HG03342 (cell line): Measurements from ENCODE around the gene MRPL23.

ENCODE experiments used
- ATAC-seq: cut with Tn5 transposase; IDR thresholded peaks from one replicate; pipeline ENCODE4 v1.9.1; 2021; ENCODE audit warnings: mild to moderate bottlenecking, moderate library complexity; ENCODE audit not compliant: unreplicated experiment

Gene MRPL23

GRCh38 chr11:1988667-1989317, 41.7 kb downstream of the MRPL23 start:
- no peak for ATAC-seq

GRCh38 chr11:1989953-1990352, 42.8 kb downstream of the MRPL23 start:
- no peak for ATAC-seq

GRCh38 chr11:1990872-1991578, 43.9 kb downstream of the MRPL23 start:
- no peak for ATAC-seq

- ATAC-seq = no peak
These were observed 45.0 kb downstream of the MRPL23 start for GRCh38 chr11:1992111-1992510.

GRCh38 chr11:1994121-1994520, 47.0 kb downstream of the MRPL23 start:
- no peak for ATAC-seq

- no peak for ATAC-seq
These were observed 50.6 kb downstream of the MRPL23 start, which contains the start of gene H19 for GRCh38 chr11:1997755-1998154. Gene H19 (minus strand): TSS chr11:1997842.

GRCh38 chr11:1998290-1998689, 51.2 kb downstream of the MRPL23 start:
- no peak for ATAC-seq

- ATAC-seq = no peak
These were observed 51.7 kb downstream of the MRPL23 start for GRCh38 chr11:1998861-1999260.

- no peak for ATAC-seq
These were observed 55.1 kb downstream of the MRPL23 start for GRCh38 chr11:2002042-2002776.

- ATAC-seq = no peak
These were observed 55.7 kb downstream of the MRPL23 start for GRCh38 chr11:2002807-2003206.

- ATAC-seq = no peak
These were observed 57.3 kb downstream of the MRPL23 start for GRCh38 chr11:2004466-2004865.
